GM12878 (cell line): Measurements from ENCODE around the gene CTRB1. TPM values are rescaled to one million over a fixed set of nuclear protein-coding genes. Genes with fewer than 3 reads are reported as not detected.

Experiments used
- ATAC-seq: fragments of 200-7000 bp; cut with Tn5 transposase; 3 replicates; pipeline ENCODE4 v1.9.1; 2020; ENCODE audit warnings: mild to moderate bottlenecking, moderate library complexity
- BruUV-seq: library from RNA; stranded (reverse); fragments of 400-500 nt; replicated peaks from 2 replicates; lab custom pipeline; 2021; lab: Mats Ljungman, UMichigan
- CTCF ChIA-PET: fragments of 300-600 bp; sonication (Branson Sonifier 250); formaldehyde crosslinking; extraction: SDS; loops from one replicate; lab custom pipeline; 2021; ENCODE audit warnings: inconsistent platforms; lab: Yijun Ruan, JAX
- POLR2A ChIA-PET: fragments of 350-600 bp; formaldehyde crosslinking; extraction: SDS; loops from one replicate; lab custom pipeline; 2021; ENCODE audit warnings: inconsistent platforms; lab: Charles Lee
- RAD21 ChIA-PET: fragments of 300-600 bp; sonication (Branson Sonifier 250); formaldehyde crosslinking; loops from one replicate; lab custom pipeline; 2023; ENCODE audit warnings: antibody characterized with exemption; ENCODE audit not compliant: unreplicated experiment; lab: Charles Lee
- SMC1A ChIA-PET: fragments of 300-600 bp; sonication (Branson Sonifier 250); formaldehyde crosslinking; loops from one replicate; lab custom pipeline; 2023; ENCODE audit not compliant: unreplicated experiment, uncharacterized antibody; lab: Charles Lee
- DNase-seq: peaks from one replicate; pipeline ENCODE4 v3.0.0-alpha.2; 2011; ENCODE audit warnings: low read depth, low spot score
- FAIRE-seq: peaks from 3 replicates; lab custom pipeline; 2011; peaks lifted over from hg19 to GRCh38; lab: Jason Lieb, UNC
- H2AFZ ChIP-seq: 2 replicates; pipeline ENCODE4 v1.6.0; 2011; ENCODE audit warnings: low read depth, low read length, control low read depth; ENCODE audit not compliant: control insufficient read depth
- H3K27ac ChIP-seq: 2 replicates; pipeline ENCODE4 v1.5.1; 2011; ENCODE audit warnings: control low read depth; ENCODE audit not compliant: control insufficient read depth, insufficient read depth
- H3K27me3 ChIP-seq, 2 experiments: replicated peaks in 1 of 2; 2 replicates each; pipeline versions ENCODE4 v1.6.0 to v1.6.1; 2011; ENCODE audit warnings: low read length in 1 of 2; ENCODE audit not compliant: control insufficient read depth in 2 of 2, insufficient read depth in 2 of 2
- H3K36me3 ChIP-seq, 2 experiments: 2 replicates each; pipeline ENCODE4 v1.5.1; 2011; ENCODE audit warnings: low read length in 1 of 2; ENCODE audit not compliant: control insufficient read depth in 2 of 2, insufficient read depth in 2 of 2
- H3K4me1 ChIP-seq: 2 replicates; pipeline ENCODE4 v1.6.1; 2011; ENCODE audit warnings: mild to moderate bottlenecking, low read length, moderate library complexity, mixed read lengths; ENCODE audit not compliant: control insufficient read depth, insufficient read depth
- H3K4me2 ChIP-seq: 2 replicates; pipeline ENCODE4 v1.6.0; 2011; ENCODE audit warnings: control low read depth; ENCODE audit not compliant: control insufficient read depth, insufficient read depth
- H3K4me3 ChIP-seq: fragments of 200-600 bp; sonication (generic); 2 replicates; pipeline ENCODE4 v1.5.1; 2016
- H3K79me2 ChIP-seq: 2 replicates; pipeline ENCODE4 v1.6.0; 2011; ENCODE audit warnings: low read length; ENCODE audit not compliant: control insufficient read depth, insufficient read depth
- H3K9ac ChIP-seq: 2 replicates; pipeline ENCODE4 v1.8.0; 2011; ENCODE audit warnings: low read length, control low read depth, mixed read lengths; ENCODE audit not compliant: control insufficient read depth, insufficient read depth
- H3K9me3 ChIP-seq: replicated peaks from 3 replicates; pipeline ENCODE4 v1.5.1; 2011; ENCODE audit warnings: mild to moderate bottlenecking, low read length; ENCODE audit not compliant: control insufficient read depth, insufficient read depth
- H4K20me1 ChIP-seq: 2 replicates; pipeline ENCODE4 v1.6.0; 2011; ENCODE audit not compliant: control insufficient read depth, insufficient read depth
- BCL3 ChIP-seq: IDR thresholded peaks from 2 replicates; pipeline ENCODE4 v1.6.1; 2011; ENCODE audit warnings: borderline replicate concordance, low read depth, mild to moderate bottlenecking, moderate library complexity, low read length; ENCODE audit not compliant: insufficient read depth, poor library complexity, severe bottlenecking
- CREM ChIP-seq: IDR thresholded peaks from 2 replicates; pipeline ENCODE4 v1.6.1; 2014; ENCODE audit warnings: antibody characterized with exemption, low read depth
- E2F4 ChIP-seq: IDR thresholded peaks from 2 replicates; pipeline ENCODE4 v1.6.1; 2012; ENCODE audit warnings: low read depth, low read length, improper control_type of control experiment
- EP300 ChIP-seq, 2 experiments: fragments of 150-350 bp in 1 of 2; IDR thresholded peaks; 2 replicates each; pipeline ENCODE4 v1.6.1; 2011 to 2012; ENCODE audit warnings: low read depth in 2 of 2, low read length in 2 of 2, borderline replicate concordance in 1 of 2, improper control_type of control experiment in 1 of 2, inconsistent platforms in 1 of 2; ENCODE audit not compliant: control insufficient read depth in 1 of 2
- IKZF1 ChIP-seq: fragments of 450-650 bp; conservative IDR thresholded peaks from 2 replicates; pipeline ENCODE4 v1.6.1; 2017; ENCODE audit warnings: antibody characterized with exemption, mild to moderate bottlenecking
- IRF5 ChIP-seq: fragments of 450-650 bp; IDR thresholded peaks from 2 replicates; pipeline ENCODE4 v1.6.1; 2017; ENCODE audit warnings: borderline replicate concordance
- MAX ChIP-seq: IDR thresholded peaks from 2 replicates; pipeline ENCODE4 v1.6.1; 2012; ENCODE audit warnings: low read depth, low read length, improper control_type of control experiment
- MLLT1 ChIP-seq: fragments of 450-650 bp; IDR thresholded peaks from 2 replicates; pipeline ENCODE4 v1.6.1; 2016; ENCODE audit warnings: mild to moderate bottlenecking
- POLR2AphosphoS5 ChIP-seq: IDR thresholded peaks from 2 replicates; pipeline ENCODE4 v1.6.1; 2011; ENCODE audit warnings: mild to moderate bottlenecking, low read length, inconsistent platforms
- SMAD5 ChIP-seq: IDR thresholded peaks from 2 replicates; pipeline ENCODE4 v1.6.1; 2016; ENCODE audit warnings: antibody characterized with exemption, low read depth
- TBL1XR1 ChIP-seq: IDR thresholded peaks from 2 replicates; pipeline ENCODE4 v1.6.1; 2012; ENCODE audit warnings: low read depth, low read length, improper control_type of control experiment
- ZBTB4 ChIP-seq: fragments of 450-650 bp; formaldehyde crosslinking; IDR thresholded peaks from 2 replicates; pipeline ENCODE4 v1.4.0; 2022; ENCODE audit warnings: mild to moderate bottlenecking, moderate library complexity
- WGBS: methylation state at CpG from one replicate; pipeline ENCODE4 v1.1.6; 2016; ENCODE audit warnings: low lambda C conversion rate; ENCODE audit not compliant: insufficient replicate concordance, insufficient coverage; ENCODE audit errors: missing lambda C conversion rate; 5-methylcytosine and 5-hydroxymethylcytosine counted together
- in situ Hi-C: fragments of 300-500 bp; cut with MboI; formaldehyde crosslinking; loops from 9 replicates; pipeline ENCODE4 v1.14.3; 2018; ENCODE audit warnings: mixed read lengths
- intact Hi-C: fragments of 100-400 bp; cut with micrococcal nuclease; formaldehyde crosslinking; loops from one replicate; pipeline ENCODE4 v1.14.2; 2022; ENCODE audit not compliant: unreplicated experiment
- polyA plus RNA-seq, 11 experiments: library from polyadenylated mRNA; depleted of rRNA in 4 of 11; unstranded in 6 of 11; stranded (reverse) in 5 of 11; fragments of >200 nt; fragmentation: Nextera tagmentation in 4 of 11; fragmentation: Illumina TruSeq in 1 of 11; extraction: Ambion mirVana in 4 of 11; extraction: Trizol in 1 of 11; gene quantifications; 1 replicate in 1 of 11; 2 replicates in 10 of 11; pipeline versions ENCODE4 v1.2.1 to v1.2.3, GENCODE V29; 2011 to 2016; ENCODE audit warnings: inconsistent platforms in 2 of 11, missing spikeins in 2 of 11, low read depth in 1 of 11
- total RNA-seq, 4 experiments: library from RNA; depleted of rRNA in 3 of 4; stranded (reverse); fragments of >200 nt in 3 of 4; fragmentation: Illumina TruSeq in 1 of 4; extraction: Trizol in 1 of 4; gene quantifications; 2 replicates each; pipeline versions ENCODE4 v1.2.1 to v1.2.3, GENCODE V29; 2013 to 2021

CTRB1 gene
- total and polyA plus RNA-seq, 10 of the 15 experiments (the other 5 are each of a cell fraction or from before 2014, with no cell fraction given), result 0.28 to 4.4 TPM; not detected in 8

GRCh38 chr16:75236736-75237397 is 18.1 kb downstream of the CTRB1 start:
- no peaks in the 10 kb centered on the region for H3K79me2 ChIP-seq
- intact Hi-C loops (loop anchor here (10.0 kb wide), 1 partner anchor 528 kb away; no protein-coding TSS in a partner anchor), in situ Hi-C loops (no loop called here)
- ATAC-seq, result no peak
- no peaks in the 10 kb centered on the region for H3K27me3 ChIP-seq
- H3K36me3 ChIP-seq, result peaks cover 0 to 1% of the 10 kb centered on the region in 2 experiments; a peak in 2 of 4 replicates
- no peak for DNase-seq
- H3K4me2 ChIP-seq, result no peak overlapping the region
- CTCF ChIA-PET, result interaction anchor here (0.8 to 10.6 kb wide), 3 partner anchors 39 to 165 kb away, joined by 3 to 243 read pairs (median 79); no protein-coding TSS in a partner anchor
- RAD21 ChIA-PET, result interaction anchor here (0.6 to 7.9 kb wide), 4 partner anchors 9 to 146 kb away, joined by 3 to 150 read pairs (median 3); no protein-coding TSS in a partner anchor
- no TSS peak for BruUV-seq
- SMC1A ChIA-PET, result interaction anchor here (1.0 to 1.2 kb wide), 2 partner anchors 38 to 148 kb away, joined by 5 read pairs; no protein-coding TSS in a partner anchor
- FAIRE-seq, result no peak
- WGBS, result 84% methylated on average over 28 of the region's 28 CpGs
- no peak overlapping the region for H2AFZ ChIP-seq
- TF ChIP-seq POLR2AphosphoS5, result no peak
- TF ChIP-seq IKZF1, result no peak
- no peak for TF ChIP-seq IRF5
- TF ChIP-seq ZBTB4 (CRISPR knock-in tag), result no peak
- no peak for TF ChIP-seq CREM
- no peak for TF ChIP-seq SMAD5
- TF ChIP-seq MLLT1, result no peak
- no peak for TF ChIP-seq BCL3
- no peak for TF ChIP-seq TBL1XR1
- no peak for TF ChIP-seq MAX
- no peak for TF ChIP-seq E2F4
- TF ChIP-seq EP300 (IDR thresholded peaks at IDR 0.05; ENCODE audit: borderline replicate concordance in 1 of 2, control insufficient read depth in 1 of 2, low read depth in 2 of 2, low read length in 2 of 2), result no peak
- no peaks in the 10 kb centered on the region for H3K4me1 ChIP-seq
- POLR2A ChIA-PET, result no interaction called here
- no peak overlapping the region for H3K27ac ChIP-seq
- H3K9me3 ChIP-seq, result no peaks in the 10 kb centered on the region
- no peak overlapping the region for H3K9ac ChIP-seq
- no peak overlapping the region for H3K4me3 ChIP-seq
- H4K20me1 ChIP-seq, result no peaks in the 10 kb centered on the region
